ENCODE data around the gene OR52B6.

GRCh38 chr11:5541427-5541826, 39.2 kb upstream of the OR52B6 start:
- TF ChIP-seq TAF1 (IDR thresholded peaks at IDR 0.05; ENCODE audit: low read depth) (no peak), MAX (IDR thresholded peaks at IDR 0.05) (no peak)
